ENCODE measurements around the gene SARS1.
A peak's percentile ranks its signal among the peaks of the same experiment; 100 is the strongest.

SARS1 gene

DNA sequence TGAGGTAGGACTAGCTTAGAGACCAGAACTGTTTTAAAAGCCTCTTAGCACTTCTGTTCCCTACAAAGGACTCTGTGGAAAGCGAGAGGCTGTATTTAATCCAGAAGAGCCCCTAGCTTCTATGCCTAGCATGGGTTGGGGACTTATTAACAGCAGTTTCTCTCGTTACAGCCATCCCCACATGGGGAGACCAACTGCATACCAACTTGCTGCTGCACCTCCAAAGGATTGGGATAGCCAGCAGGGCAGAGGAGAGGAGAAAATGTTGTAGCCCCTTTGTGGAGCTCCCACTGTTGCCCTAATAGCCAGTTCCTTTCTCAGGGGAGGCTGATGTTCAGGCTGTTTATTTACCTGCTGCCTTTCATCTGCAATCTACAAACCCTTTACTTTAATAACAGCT lies 24.7 kb downstream of the SARS1 start:
- no peaks in the 10 kb centered on the region for H3K9me3 ChIP-seq (ENCODE audit: control insufficient read depth, low read length)
- H3K4me1 ChIP-seq (ENCODE audit: control insufficient read depth, insufficient read depth, low read length) = peaks cover 22% of the 10 kb centered on the region
- H3K4me3 ChIP-seq (ENCODE audit: low read length) = no peak overlapping the region
- H3K9ac ChIP-seq (ENCODE audit: low read length) = no peak overlapping the region
- H3K27me3 ChIP-seq (ENCODE audit: control insufficient read depth, insufficient read depth, low read length) = peaks cover 16% of the 10 kb centered on the region
- peaks cover 17% of the 10 kb centered on the region for H3K36me3 ChIP-seq (ENCODE audit: control insufficient read depth, insufficient read depth, low read length)

GRCh38 chr1:109239047-109239408 lies 25.3 kb downstream of the SARS1 start:
- Histone ChIP-seq H3K4me1 (ENCODE audit: control insufficient read depth, insufficient read depth, low read length) (peaks cover 22% of the 10 kb centered on the region), H3K27me3 (ENCODE audit: control insufficient read depth, insufficient read depth, low read length) (peaks cover 16% of the 10 kb centered on the region), H3K4me3 (ENCODE audit: low read length) (no peak overlapping the region), H3K9me3 (ENCODE audit: control insufficient read depth, low read length) (no peaks in the 10 kb centered on the region), H3K36me3 (ENCODE audit: control insufficient read depth, insufficient read depth, low read length) (peaks cover 17% of the 10 kb centered on the region), H3K9ac (ENCODE audit: low read length) (no peak overlapping the region)

- Histone ChIP-seq H3K36me3 (ENCODE audit: control insufficient read depth, insufficient read depth, low read length) (peaks cover 17% of the 10 kb centered on the region), H3K4me3 (ENCODE audit: low read length) (no peak overlapping the region), H3K9me3 (ENCODE audit: control insufficient read depth, low read length) (no peaks in the 10 kb centered on the region), H3K4me1 (ENCODE audit: control insufficient read depth, insufficient read depth, low read length) (peaks cover 22% of the 10 kb centered on the region), H3K27me3 (ENCODE audit: control insufficient read depth, insufficient read depth, low read length) (peaks cover 16% of the 10 kb centered on the region), H3K9ac (ENCODE audit: low read length) (no peak overlapping the region)
These were observed 25.8 kb downstream of the SARS1 start for GRCh38 chr1:109239409-109240068.

GRCh38 chr1:109240158-109241152 lies 26.7 kb downstream of the SARS1 start:
- Histone ChIP-seq H3K9me3 (ENCODE audit: control insufficient read depth, low read length) (no peaks in the 10 kb centered on the region), H3K27me3 (ENCODE audit: control insufficient read depth, insufficient read depth, low read length) (peaks cover 16% of the 10 kb centered on the region), H3K4me1 (ENCODE audit: control insufficient read depth, insufficient read depth, low read length) (peaks cover 22% of the 10 kb centered on the region), H3K36me3 (ENCODE audit: control insufficient read depth, insufficient read depth, low read length) (peaks cover 12% of the 10 kb centered on the region), H3K4me3 (ENCODE audit: low read length) (no peak overlapping the region), H3K9ac (ENCODE audit: low read length) (peak overlapping the region; percentile 12)

DNA sequence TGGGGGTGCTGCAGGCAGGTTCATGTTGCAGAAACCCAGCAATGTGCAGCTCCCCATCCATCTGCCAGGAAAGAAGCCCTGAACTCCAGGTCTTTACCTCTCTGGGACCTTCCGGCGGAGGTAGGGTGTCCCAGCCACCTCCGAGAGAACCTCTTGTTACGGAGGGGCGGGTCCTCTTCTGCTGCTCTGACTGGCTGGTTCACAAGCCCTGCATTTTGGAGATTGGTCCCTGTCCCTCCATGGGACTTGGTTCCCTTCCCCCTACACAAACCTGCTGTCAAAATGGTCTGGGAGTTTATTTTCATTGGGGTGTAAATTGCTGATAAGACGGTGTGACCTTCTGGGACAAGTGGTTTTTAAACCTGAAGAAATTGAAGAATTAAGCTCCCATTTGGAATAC lies 27.6 kb downstream of the SARS1 start:
- Histone ChIP-seq H3K9me3 (ENCODE audit: control insufficient read depth, low read length) (no peaks in the 10 kb centered on the region), H3K36me3 (ENCODE audit: control insufficient read depth, insufficient read depth, low read length) (peaks cover 9% of the 10 kb centered on the region), H3K4me1 (ENCODE audit: control insufficient read depth, insufficient read depth, low read length) (peaks cover 22% of the 10 kb centered on the region), H3K4me3 (ENCODE audit: low read length) (no peak overlapping the region), H3K27me3 (ENCODE audit: control insufficient read depth, insufficient read depth, low read length) (peaks cover 16% of the 10 kb centered on the region), H3K9ac (ENCODE audit: low read length) (no peak overlapping the region)

DNA sequence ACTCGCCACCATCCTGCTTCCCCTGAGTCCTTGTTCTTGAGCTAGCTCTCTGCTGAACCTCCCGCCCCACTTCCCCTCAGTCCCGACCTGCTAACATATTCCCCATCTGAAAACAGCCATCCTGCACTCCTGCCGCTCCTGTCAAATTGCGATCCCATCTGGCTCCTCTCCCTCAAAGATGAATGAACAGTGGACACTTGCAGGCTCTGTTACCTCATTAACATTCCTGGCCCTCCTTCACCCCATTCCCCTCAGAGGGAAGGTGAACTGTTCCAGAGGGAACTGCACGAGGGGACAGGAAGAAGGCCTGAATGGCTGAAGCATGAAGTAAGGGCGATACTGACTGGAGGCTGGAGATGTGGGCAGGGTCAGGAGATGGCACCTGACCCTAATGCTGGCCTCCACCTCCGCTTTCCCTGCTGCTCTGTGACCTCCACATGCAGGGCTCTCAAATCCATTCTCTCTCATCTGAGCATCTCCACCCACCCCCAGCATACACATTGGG lies 28.2 kb downstream of the SARS1 start:
- no peak overlapping the region for H3K9ac ChIP-seq (ENCODE audit: low read length)
- H3K4me3 ChIP-seq (ENCODE audit: low read length) = no peak overlapping the region
- peaks cover 16% of the 10 kb centered on the region for H3K27me3 ChIP-seq (ENCODE audit: control insufficient read depth, insufficient read depth, low read length)

GRCh38 chr1:109242387-109242786 lies 28.7 kb downstream of the SARS1 start:
- Histone ChIP-seq H3K4me1 (ENCODE audit: control insufficient read depth, insufficient read depth, low read length) (peaks cover 22% of the 10 kb centered on the region), H3K9ac (ENCODE audit: low read length) (no peak overlapping the region), H3K9me3 (ENCODE audit: control insufficient read depth, low read length) (no peaks in the 10 kb centered on the region), H3K4me3 (ENCODE audit: low read length) (no peak overlapping the region), H3K27me3 (ENCODE audit: control insufficient read depth, insufficient read depth, low read length) (peaks cover 16% of the 10 kb centered on the region), H3K36me3 (ENCODE audit: control insufficient read depth, insufficient read depth, low read length) (peaks cover 6% of the 10 kb centered on the region)

More for the DNA sequence above, 28.2 kb downstream of the SARS1 start:
- Histone ChIP-seq H3K4me1 (ENCODE audit: control insufficient read depth, insufficient read depth, low read length) (peaks cover 22% of the 10 kb centered on the region), H3K9me3 (ENCODE audit: control insufficient read depth, low read length) (no peaks in the 10 kb centered on the region), H3K36me3 (ENCODE audit: control insufficient read depth, insufficient read depth, low read length) (peaks cover 9% of the 10 kb centered on the region)

DNA sequence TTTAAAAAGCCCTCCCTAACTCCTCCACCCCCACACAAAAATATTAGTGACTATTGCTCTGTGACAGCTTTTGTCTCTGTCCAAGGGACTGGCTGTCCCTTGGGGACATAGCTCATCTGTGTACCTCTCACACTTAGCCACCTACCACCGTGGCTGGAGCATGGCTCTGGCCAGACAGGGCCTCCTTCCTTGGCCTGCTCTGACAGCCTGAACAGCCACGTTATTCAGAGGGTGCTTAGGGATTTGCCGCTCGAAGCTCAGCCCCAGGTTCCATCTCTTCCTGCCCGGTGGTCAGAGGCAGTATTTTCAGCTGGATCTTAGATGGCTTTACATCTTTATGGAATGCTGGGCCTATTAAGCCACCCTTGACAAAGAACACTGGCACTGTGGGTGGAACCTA lies 29.5 kb downstream of the SARS1 start:
- no peaks in the 10 kb centered on the region for H3K36me3 ChIP-seq (ENCODE audit: control insufficient read depth, insufficient read depth, low read length)
- H3K9ac ChIP-seq (ENCODE audit: low read length) = no peak overlapping the region
- H3K27me3 ChIP-seq (ENCODE audit: control insufficient read depth, insufficient read depth, low read length) = peaks cover 16% of the 10 kb centered on the region
- H3K4me1 ChIP-seq (ENCODE audit: control insufficient read depth, insufficient read depth, low read length) = peaks cover 22% of the 10 kb centered on the region
- H3K4me3 ChIP-seq (ENCODE audit: low read length) = no peak overlapping the region
- no peaks in the 10 kb centered on the region for H3K9me3 ChIP-seq (ENCODE audit: control insufficient read depth, low read length)

DNA sequence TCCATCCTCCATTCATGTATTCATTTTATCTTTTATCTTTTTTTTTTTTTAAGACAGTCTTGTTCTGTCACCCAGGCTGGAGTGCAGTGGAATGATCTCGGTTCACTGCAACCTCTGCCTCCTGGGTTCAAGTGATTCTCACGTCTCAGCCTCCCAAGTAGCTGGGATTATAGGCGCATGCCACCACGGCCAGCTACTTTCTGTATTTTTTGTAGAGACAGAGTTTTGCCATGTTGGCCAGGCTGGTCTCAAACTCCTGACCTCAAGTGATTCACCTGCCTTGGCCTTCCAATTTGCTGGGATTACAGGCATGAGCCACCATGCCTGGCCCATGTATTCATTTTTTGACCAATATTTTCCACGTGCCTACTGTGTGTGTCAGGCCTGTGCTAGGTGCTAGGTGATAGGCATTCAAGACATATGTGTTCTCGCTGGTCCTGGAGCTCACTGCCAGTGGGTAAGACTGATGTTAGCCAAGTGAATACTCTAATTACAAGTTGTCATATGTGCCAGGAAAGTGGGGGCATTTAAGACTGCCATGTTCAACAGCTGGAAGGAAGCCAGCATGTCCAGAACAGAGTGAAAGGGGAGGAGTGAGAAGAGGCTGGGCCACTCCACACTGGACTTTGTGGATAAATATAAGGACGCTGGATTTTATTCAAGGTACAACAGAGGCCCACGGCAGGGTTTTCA lies 30.3 kb downstream of the SARS1 start:
- Histone ChIP-seq H3K9me3 (ENCODE audit: control insufficient read depth, low read length) (no peaks in the 10 kb centered on the region), H3K4me1 (ENCODE audit: control insufficient read depth, insufficient read depth, low read length) (peaks cover 24% of the 10 kb centered on the region)

DNA sequence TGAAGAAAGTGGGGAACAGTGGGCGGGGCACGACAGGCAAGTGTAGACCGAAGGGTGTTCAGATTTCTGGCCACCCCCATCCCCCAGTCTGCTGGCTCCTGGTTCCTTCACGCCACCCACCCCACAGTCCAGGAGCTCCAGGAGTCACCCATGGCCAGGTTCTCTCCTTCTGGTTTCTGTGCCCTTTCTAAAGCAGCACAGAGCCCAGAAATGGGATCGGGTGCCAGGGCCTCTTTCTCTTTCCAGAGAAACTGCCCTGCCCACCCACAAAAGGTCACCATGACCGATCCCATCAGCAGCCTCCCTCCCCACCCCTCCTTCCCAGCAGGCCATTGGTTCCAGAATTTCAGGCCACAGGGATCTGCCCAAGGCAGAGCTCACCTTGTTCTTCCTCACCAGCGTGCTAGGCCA lies 32.4 kb downstream of the SARS1 start:
- Histone ChIP-seq H3K9me3 (ENCODE audit: control insufficient read depth, low read length) (no peaks in the 10 kb centered on the region), H3K9ac (ENCODE audit: low read length) (no peak overlapping the region), H3K4me3 (ENCODE audit: low read length) (no peak overlapping the region)

More for the DNA sequence above, 30.3 kb downstream of the SARS1 start:
- no peaks in the 10 kb centered on the region for H3K36me3 ChIP-seq (ENCODE audit: control insufficient read depth, insufficient read depth, low read length)
- H3K9ac ChIP-seq (ENCODE audit: low read length) = no peak overlapping the region
- H3K4me3 ChIP-seq (ENCODE audit: low read length) = no peak overlapping the region
- peaks cover 16% of the 10 kb centered on the region for H3K27me3 ChIP-seq (ENCODE audit: control insufficient read depth, insufficient read depth, low read length)

DNA sequence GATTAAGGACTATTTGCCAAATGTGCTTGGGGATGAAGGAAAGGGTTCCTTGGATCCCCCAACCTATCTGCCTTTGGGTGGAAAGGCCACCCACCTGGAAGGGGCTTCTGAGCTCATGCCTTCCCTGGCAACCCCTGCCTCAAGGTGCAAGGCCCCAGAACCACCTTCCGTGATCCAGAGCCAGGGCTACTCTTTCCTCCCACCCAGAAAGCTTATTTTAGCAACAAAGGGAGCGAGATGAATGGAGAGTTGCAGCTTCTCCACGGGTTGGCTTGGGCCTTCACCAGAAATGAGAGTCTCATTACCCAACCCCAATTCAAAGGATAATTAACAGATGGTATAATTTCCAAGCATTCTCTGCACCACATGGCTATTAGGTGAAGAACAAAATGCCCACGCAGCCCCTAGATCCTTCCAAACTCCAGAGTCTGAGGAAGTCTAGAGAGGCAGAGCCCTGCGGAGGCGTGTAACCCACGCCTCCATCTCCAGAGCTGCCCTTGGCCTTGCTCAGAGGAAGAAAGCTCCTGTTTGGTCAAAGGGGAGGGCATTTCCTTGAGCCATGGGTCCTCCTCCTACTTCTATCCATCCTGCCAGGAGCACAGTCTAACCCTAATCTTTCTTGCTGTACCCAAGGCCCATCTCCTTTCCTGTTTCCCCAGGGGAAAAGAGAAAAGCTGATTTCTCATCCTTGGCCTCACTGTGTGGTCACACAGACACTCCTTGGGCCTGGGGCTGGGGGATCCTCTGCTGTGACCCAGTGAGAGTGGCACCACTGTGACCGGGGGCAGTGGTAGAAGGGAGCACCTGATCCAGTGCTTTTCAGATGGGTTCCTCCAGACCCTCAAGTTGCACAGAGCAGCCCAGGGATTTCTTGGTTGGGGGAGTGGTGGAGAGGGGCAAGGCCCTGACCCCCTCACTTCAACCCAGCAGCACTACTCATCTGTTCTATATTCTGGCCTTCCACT lies 34.0 kb downstream of the SARS1 start:
- H3K9me3 ChIP-seq (ENCODE audit: control insufficient read depth, low read length) = no peaks in the 10 kb centered on the region
- H3K4me1 ChIP-seq (ENCODE audit: control insufficient read depth, insufficient read depth, low read length) = peaks cover 9% of the 10 kb centered on the region
- no peak overlapping the region for H3K9ac ChIP-seq (ENCODE audit: low read length)
- peaks cover 7% of the 10 kb centered on the region for H3K27me3 ChIP-seq (ENCODE audit: control insufficient read depth, insufficient read depth, low read length)
- H3K36me3 ChIP-seq (ENCODE audit: control insufficient read depth, insufficient read depth, low read length) = no peaks in the 10 kb centered on the region
- no peak overlapping the region for H3K4me3 ChIP-seq (ENCODE audit: low read length)

More for the DNA sequence above, 32.4 kb downstream of the SARS1 start:
- Histone ChIP-seq H3K4me1 (ENCODE audit: control insufficient read depth, insufficient read depth, low read length) (peaks cover 15% of the 10 kb centered on the region), H3K27me3 (ENCODE audit: control insufficient read depth, insufficient read depth, low read length) (peaks cover 22% of the 10 kb centered on the region), H3K36me3 (ENCODE audit: control insufficient read depth, insufficient read depth, low read length) (no peaks in the 10 kb centered on the region)
